Fibroblast of villous mesenchyme (primary cell): ENCODE data around the gene POMT1. TPM values are rescaled to one million over a fixed set of nuclear protein-coding genes. Genes with fewer than 3 reads are reported as not detected.

ENCODE experiments used
- DNase-seq: peaks from one replicate; pipeline ENCODE4 v3.0.0-alpha.2; 2010; ENCODE audit warnings: low read depth
- H3K4me3 ChIP-seq: 2 replicates; pipeline ENCODE4 v1.5.1; 2011; ENCODE audit warnings: low read depth, mild to moderate bottlenecking, low read length
- CTCF ChIP-seq: IDR thresholded peaks from 2 replicates; pipeline ENCODE4 v1.5.1; 2012; ENCODE audit warnings: low read depth, mild to moderate bottlenecking, low read length; ENCODE audit not compliant: insufficient read depth
- total RNA-seq: library from RNA; depleted of rRNA; stranded (reverse); fragments of >200 nt; gene quantifications from 2 replicates; pipeline ENCODE4 v1.2.3, GENCODE V29; 2012

The POMT1 gene
- total RNA-seq, 1 donor = 36.3 TPM

- no peak overlapping the region for H3K4me3 ChIP-seq
- no peak for DNase-seq
- TF ChIP-seq CTCF = no peak
Measured at GRCh38 chr9:131482343-131483006, 20.2 kb upstream of the POMT1 start.

DNA sequence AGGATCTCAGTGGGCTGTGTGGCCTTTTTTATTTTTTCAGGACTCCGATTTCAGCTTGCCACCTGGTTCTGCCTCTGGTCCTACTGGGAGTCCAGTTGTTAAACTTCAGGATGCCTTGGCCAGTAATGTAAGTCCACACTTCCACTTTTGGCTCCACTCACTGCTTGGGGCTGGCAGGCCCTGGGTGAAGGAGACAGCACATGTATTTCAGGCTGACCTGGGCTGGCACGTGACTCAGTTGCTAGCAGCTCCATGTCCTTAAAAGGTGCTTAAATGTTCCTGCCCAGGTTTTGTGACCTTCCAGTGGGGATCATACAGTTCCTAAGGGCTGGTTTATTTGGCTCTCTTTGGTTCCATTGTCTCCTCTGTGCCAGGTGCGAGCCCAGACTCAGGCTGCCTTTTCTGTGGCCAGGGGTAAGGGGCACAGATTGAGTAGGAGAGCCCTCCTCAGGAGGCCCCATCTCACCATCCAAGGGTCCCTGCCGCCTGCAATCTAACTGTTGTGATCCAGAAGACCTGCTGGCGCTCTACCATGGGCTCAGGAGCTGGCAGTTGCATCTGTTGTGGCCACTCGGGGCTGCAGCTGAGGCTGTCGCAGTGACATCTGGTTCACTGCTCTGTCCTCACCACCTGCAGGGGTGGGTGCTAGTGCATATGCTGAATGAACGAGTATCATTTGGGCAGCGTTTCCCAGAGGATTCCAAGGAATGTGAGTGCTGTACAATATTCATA is 19.2 kb upstream of the POMT1 start:
- no peak overlapping the region for H3K4me3 ChIP-seq
- DNase-seq = no peak
- TF ChIP-seq CTCF = no peak

DNA sequence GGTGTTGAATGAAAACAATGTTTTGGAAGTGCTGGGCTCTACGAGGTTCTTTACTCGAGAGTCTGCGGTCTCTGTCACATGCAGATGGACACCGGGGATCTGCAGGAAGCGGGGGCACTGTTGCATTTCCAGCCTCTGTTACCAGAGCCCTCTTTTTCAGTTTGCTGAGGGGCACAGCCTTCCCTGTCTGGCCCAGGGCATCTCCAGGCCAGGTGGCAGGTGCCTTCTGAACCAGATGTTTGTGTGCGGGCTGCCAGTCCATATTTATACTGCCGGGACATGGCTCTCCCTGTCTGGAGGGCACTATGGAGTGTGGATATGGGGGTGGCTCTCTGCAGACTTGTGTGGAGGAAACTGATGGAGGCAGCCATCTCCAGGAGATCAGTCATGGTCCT is 18.7 kb upstream of the POMT1 start:
- no peak for TF ChIP-seq CTCF
- no peak for DNase-seq

DNA sequence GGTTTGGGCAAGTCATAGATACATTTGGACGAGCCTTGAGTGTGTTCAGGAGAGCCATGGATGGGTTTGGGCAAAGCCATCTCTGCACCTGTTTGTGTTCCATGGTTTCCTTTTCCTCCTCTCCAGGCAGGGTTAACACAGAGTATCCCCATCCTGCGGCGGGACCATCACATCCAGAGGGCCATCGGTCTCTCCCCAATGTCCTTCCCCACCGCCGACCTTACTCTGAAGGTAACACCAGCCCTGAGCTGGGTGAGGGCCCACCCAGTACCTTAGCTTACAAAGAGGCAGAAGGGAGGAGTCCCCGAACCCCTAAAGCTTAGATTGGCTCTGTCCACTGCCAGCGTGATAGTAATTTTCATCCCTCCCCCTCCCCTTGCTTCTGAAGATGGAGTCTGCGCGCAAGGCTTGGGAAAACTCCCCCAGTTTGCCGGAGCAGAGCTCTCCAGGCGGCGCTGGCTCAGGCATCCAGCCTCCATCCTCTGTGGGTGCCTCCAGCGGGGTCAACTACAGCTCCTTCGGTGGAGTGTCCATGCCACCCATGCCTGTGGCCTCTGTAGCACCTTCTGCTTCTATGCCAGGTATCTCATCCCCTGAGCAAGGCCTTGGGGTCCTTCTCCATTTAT is 18.0 kb upstream of the POMT1 start:
- DNase-seq = no peak
- no peak for TF ChIP-seq CTCF
- H3K4me3 ChIP-seq = no peak overlapping the region

More for the DNA sequence above, 18.7 kb upstream of the POMT1 start:
- H3K4me3 ChIP-seq = no peak overlapping the region

GRCh38 chr9:131485206-131485605 is 17.5 kb upstream of the POMT1 start:
- DNase-seq = no peak
- TF ChIP-seq CTCF = no peak
- H3K4me3 ChIP-seq = no peak overlapping the region

DNA sequence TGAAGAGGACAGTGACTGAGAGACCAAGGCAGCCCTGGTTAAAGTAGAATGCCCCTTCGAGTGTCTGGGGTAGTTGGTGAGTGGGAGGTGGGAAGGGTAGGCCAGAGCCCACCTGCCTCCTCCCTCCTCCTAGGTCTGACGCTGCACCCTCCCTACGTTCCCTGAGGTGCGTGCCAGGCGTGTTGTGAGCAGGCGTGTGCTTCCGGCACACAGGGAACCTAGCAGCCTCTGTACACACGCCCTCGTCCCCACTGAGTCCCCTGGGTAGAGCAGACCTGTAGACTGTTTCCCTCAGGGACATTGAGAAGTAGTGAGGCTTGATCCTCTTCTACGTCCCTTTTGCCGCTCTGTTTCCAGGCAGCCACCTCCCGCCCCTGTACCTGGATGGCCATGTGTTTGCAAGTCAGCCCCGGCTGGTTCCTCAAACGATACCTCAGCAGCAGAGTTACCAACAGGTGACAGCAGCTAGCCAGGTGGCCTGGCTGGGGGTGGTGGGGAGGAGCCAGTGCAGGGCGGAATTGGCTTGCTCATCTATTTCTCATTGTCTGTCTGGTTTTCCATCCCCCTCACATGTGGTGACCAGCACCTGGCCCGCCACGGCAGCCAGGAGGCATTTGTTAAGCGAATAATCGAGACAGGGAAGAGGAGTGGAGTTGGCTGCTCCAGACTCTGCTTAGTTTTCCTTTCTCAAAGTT is 16.8 kb upstream of the POMT1 start:
- TF ChIP-seq CTCF = no peak
- H3K4me3 ChIP-seq = no peak overlapping the region
- no peak for DNase-seq
